ENCODE data around the gene CUBN.

Gene CUBN

DNA sequence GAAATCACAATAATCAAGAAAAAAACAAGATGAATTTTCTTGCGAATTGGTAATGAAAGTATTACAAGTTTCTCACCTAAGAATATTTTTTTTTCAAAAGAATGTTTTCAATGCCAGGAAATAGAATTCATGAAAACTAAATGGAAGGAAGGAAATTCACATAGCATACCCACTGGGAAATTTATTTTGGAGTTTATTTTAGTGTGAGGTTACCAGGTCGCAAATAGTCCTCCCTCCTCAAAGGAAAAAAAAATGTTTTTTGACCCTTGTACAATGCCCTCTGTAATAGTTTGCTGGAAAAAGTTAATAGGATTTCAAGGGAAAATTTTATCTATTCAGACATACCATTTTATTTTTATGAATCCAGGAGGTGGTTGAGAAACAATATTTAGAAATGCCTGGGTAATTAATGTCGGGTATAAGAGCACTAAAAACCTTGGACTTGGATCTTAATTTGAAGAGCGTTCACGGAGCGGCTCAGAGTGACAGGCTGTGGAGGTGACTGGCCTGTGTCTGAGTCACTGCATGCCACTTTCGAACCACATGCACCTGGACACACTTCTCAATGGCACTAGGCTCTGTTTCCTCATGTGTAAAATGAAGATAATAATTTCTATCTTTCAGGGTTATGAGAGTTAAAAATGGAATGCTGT, 28.2 kb downstream of the CUBN start:
- no peak for DNase-seq

DNA sequence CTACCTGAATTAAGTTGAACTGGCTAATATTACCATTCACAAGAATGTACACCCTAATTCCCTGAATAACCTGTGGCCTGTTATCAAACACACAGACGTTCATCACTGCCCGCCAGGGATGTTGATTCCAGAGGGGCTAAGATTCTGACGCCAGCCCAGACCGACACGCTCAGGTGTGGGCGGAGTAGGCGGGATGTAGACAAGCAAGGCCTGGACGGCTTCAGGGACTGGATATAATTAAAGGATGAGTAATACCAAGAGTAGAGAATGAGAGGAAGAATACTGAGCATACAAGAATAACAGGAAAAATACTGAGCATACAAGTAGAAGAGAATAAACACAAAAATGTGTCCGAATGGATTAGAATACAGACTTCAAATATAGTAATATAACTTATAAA, 29.0 kb downstream of the CUBN start:
- no peak for DNase-seq

DNA sequence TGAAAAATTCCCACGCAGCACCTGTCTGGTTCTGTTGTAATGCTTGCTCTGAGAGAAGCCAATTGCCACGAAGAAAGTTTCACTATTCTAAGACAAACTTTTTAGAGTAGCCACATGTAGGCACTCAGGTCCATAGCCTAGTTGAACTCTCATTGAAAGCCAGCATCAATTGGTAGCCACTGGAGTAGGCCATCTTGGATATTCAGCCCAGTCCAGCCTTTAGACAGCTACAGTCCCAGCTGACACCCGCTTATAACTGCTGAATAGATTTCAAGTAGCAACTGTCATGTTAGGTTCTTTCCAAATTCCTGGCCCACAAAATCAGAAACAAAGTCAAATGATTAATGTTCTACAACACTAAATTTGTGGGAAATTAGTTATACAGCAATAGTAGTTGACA, 31.6 kb downstream of the CUBN start:
- no peak for DNase-seq

DNA sequence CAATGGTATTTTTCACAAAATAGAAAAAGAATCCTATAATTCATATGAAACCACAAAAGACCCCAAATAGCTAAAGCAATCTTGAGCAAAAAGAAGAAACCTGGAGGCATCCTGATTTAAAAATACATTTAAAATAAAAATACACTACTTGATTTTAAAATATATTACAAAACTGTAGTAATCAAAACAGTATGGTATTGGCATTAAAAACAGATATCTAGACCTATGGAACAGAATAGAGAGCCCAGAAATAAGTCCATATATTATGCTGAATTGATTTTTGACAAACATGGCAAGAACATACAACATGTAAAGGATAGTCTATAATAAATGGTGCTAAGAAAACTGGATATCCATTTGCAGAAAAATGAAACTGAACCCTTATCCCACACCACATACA, 34.8 kb downstream of the CUBN start:
- no peak for DNase-seq

DNA sequence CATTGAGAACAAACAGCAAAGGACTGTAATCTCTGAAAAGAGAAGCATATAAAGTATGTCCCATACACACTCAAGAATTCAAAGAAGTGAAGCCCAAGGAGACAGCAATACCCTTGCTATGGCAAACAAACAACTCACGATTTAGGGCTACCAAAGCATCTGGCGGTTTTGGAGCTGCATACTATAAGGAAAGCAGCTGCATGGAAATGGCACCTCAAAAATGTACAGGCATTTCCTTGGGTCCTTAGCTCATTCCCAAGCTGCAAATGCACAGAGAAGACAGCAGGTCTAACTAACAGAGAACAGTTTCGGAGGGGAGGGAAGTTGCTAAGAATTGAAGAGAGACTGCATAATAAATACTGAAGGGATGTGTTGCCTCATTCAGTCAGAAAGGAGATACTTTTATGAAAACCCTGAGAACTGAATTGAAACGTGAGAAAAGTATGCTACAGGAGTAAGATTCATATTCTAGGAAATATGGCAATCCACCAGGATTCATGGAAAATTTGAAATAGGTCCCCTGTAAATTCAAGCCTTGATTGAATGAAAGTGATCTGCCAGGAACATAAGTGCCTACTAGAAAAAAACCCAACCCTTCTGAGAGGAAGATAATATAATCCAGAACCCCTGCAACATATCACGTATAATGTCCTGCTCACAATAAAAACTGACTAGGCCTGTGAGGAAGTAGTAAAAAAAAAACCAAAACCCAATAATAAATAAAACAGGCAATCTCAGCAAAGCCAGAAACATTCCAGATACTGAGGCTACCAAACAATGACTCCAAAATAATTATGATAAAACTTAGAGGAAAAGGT, 36.4 kb downstream of the CUBN start:
- DNase-seq: no peak

DNA sequence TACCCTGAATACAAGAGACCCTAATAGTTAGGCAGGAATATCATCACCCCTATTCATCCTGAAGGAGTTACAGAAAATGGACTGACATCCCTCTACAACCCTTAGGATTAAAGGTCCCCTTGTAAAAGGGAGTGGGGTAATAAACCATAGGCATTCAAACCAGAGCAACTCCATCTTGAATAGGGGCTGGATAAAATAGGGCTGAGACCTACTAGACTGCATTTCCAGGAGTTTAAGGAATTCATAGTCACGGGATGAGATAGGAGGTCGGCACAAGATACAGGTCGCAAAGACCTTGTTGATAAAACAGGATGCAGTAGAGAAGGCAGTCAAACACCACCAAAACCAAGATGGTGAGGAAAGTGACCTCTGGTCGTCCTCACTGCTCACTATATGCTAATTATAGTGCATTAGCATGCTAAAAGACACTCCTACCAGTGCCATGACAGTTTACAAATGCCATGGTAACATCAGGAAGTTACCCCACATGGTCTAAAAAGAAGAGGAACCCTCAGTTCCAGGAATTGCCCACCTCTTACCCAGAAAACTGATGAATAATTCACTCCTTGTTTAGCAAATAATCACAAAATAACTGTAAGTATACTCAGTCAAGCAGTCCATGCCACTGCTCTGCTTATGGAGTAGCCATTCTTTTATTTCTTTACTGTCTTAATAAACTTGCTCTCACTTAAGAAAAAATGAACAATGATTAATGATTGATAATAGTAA, 37.2 kb downstream of the CUBN start:
- no peak for DNase-seq

DNA sequence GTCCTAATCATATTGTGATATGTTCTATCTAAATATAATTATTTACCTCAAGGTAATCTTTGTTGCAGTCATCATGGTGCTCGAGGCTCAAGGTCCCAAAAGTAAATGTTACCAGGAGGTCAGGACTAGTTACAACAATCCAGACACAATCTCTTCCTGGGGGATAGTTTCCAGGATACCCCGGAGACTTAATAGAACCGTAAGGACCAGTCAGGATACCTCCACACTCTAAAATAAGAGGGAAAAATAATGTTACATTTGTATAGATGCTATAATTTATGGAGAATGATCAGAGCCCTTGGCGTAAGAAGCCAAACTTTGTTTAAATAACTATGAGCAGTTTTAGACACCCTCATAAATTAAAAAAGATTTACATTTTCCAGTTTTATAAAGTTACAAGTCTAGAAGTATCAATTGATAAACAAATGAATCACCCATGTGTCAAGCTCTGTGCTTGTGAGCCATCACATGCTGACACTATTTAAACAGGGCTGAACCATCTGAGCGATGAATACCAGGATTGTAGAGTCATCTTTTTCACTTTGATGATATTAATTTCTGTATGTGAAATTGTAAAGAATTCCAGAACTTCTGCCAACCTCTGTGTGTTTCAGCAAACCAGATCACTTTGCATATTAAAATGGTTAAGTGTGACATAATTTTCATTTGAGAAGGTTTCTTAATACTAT, 41.3 kb downstream of the CUBN start:
- no peak for DNase-seq

DNA sequence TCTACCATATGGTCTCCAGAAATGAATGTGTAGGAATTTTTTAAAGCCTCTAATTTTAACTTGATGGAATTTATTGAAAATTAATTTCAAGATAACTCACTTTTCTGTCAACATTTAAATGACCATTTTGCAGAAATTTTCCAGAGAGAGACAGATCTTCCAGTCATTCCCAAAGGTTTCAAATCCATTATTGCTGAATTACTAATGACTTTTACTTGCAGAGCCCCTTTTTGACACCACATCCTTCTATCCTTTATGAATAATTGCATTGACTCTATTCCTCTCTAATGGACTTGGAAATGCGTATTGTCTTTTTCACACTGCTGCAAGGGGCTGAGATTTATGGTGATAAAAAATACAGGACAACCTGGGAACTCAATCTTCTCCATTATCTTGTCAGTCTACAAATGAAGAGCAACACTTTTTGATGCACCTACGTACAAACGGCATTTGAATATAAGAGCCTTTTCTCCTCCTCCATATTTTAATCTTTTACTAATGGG, 42.7 kb downstream of the CUBN start:
- no peak for DNase-seq

DNA sequence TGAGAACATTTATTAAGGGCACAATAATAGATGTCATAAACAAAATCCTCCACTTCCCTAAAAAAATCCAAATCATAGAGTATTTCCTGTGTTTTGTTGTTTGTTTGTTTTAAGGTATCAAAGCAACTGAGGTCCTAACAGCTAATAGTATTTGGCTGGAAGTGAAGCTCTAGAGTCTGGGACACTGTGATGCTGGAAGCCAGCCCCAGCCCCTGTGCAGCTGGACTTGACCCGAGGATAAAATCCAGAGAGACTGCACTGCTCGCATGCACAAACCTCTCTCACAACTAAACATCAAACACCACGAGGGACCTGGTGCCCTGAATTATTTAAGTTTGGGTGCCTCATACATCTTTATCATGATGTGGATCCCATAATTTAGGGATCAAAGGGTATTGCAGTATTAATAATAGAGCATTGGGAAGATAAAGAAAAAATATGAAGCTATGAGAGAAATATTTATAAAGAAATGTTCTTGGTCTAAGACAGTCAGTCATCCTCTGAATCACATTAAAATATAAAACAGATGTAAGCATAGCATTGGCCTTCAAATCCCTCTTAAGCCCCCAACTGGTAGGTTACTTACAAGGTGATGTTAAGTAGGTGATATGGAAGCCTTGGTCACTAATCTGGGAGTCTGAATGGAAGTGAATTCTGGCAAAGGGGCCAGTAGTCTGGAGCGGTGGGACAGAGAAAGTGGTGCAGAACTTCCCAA, 44.4 kb downstream of the CUBN start:
- no peak for DNase-seq

DNA sequence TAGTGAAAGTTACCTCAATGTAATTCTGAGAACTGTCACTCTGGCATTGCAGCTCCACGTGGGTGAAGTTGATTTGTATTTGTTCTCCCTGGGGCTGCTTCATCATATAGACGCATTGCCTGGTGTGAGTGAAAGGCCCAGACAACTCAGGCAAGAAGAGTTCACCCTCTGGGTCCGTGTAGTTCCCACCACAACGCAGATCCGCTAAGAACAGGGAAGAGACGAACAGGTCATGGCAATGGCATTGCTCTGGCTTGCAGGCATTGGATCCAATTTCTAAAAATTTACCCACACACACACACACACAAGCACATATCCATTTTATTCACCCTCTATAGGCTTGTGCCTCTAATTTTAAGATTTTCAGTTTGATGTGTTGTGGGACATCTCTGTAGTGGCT, 45.4 kb downstream of the CUBN start:
- DNase-seq: no peak

DNA sequence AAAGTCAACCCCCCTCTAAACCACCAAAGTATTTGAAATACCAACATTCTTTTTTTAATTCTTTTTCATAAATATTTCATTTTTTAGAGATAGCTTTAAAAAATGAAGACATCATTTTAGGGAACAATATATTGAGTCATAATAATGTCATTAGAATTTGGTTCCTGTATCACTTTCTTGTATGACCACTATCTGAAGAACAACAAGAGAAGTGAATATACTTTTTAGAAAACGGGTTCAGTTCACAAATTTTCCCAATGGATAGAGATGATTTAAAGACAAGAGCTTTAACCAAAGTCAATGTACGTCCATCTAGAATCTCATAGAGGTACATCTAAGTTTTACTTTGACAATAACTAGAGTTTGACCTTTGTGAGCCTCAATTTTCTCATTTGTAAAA, 48.2 kb downstream of the CUBN start:
- DNase-seq: no peak

DNA sequence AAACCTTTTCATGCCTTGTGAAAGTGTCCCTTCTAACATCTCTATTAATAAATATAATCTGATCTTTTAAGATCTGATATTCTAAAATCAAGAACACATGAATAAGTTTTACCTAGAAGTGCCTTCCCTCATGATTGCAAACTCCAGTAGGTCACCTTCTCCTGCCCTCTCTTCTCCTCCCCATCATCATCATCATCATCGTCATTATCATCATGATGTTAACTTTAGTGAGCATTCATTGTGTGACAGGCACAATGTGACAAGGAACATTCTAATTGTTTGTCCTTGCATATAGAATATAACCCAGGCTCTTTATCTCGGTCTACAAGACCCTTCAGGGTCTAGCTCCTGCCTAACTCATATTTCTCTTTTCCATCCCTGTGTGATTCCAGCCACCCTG, 51.7 kb downstream of the CUBN start:
- no peak for DNase-seq

DNA sequence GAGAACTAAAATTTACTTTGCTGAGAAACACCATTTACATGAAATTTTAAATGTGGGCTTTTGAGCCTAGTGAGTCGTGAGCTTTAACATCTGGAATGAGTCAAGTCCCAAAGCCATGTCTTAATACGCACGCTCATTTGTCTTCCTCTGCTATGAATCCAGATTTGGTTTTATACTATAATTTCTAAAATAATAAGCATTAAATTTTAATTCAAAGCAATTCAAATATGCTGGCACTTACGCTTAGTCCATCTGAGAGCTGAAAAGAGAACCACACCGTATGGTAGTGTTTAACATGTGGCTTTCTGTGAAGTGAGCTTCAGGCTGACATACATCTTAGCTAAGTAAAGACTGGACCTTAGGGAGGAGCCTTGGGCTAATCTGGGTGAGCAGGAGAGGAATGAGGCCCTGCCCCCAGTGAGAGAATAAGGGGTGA, 52.2 kb downstream of the CUBN start:
- DNase-seq: no peak

DNA sequence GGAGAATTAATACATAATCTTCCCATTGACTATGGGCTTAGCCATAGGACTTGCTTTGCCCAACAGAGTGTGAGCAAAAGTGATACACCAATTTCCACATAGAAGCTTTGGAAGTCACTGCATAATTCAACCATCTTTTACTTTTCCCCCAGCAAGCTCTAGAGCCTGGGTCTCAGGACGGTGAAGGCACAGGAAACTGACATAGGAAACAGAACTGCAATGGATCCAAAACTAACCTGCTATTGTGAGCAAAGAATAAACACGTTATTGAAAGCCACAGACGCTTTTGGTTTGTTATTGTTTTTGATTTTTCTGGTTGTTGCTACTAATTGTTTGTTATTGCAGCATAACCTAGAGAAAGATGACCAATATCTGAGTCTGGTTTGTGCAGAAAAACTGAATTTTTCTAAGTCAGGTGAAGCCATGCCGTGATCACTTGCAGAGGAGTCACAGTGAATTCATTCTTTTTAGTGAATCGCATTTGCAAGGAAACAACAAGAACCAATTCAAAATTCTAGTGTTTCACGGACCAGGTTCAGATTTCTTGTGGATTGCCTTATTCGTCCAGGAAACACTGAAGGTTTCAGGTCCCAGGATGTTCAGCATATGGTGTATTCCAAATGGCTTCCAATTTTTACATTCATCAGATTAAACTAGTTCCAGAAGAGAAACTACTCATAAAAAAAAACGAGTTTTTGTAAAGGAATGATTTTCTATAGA, 52.8 kb downstream of the CUBN start:
- no peak for DNase-seq

DNA sequence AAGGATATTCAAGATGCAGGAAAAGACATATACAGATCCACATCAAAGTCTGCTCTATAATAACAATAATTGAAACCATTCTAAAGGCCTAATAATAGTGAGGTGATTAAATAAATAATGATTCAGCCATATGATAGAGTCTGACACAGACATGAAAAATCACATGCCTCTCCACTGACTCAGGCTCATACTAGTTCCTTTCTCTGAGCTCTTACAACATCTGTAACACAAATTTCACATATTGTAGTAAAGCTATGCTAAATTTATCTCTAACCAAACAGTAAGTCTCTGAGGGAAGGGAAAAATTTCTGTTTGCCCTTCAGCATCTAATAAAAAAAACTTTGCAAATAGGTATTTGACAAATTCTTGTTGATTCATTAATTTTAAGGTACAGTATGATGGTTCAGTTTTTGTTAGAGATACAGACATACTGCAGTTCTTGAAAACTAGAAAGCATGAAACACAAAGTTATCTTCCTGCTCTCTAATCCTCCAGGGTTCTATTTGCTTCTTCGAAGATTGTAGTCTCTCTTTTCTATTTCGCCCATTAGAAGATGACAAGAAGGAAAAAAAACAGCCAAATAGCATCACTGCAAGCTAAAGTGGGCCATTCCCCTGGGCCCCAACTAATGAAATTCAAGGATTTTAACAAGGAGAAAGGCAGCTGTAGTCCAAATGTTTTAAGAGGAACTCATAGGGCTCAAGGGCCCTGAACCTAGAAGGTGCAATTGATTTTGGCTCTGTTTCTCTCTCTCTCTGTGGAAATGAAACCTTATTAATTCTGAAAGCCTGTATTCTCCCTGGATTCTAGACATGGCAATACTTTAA, 53.9 kb downstream of the CUBN start:
- no peak for DNase-seq

DNA sequence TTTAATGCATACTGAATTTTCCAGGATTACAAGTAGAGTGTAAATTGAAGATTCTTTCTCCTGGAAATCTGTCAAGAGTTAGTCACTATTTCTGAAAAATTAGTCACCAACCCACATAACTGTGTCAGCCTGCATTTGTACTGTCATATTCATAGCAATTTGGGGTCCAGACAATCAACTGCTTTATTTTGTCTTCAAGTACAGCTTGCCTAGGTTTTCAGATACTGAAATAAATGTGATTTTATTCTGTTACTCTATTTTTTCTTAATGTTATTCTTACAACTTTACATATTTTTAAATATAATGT, 55.1 kb downstream of the CUBN start:
- no peak for DNase-seq

DNA sequence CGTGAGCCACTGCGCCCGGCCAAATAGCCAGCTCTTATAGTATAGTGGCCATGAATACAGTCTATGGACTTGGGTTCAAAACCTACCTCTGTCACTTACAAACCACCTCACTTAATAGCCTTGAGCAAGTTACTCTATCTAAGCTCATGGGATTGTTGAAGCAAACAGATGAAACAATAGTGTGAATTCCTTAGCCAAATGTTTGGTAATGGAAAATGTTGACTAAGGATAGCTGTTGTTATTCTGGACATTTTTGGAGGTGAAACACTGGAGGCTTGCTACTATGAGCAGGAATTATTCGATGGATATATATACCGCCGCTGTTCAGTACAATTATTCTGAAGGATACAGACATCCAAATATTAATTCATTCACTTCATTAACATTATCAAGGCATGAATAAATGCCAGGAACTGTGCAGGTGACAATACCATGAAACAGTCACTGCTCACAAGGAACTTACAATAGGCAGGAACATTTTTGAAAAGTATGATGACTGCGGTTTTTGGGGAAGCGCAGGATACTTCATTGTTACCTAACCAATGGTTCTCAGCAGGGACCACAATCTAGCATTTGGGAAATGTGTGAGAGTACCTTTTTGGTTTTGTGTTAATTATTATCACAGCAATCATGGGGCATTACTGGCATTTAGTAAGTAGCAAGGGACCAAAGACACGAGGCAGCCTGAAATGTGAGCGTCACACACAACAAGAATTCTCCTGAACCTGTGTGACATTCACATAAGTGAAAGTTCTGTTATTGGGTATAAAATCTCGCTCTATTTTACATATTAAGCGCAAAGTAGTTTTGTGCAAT, 55.7 kb downstream of the CUBN start:
- DNase-seq: no peak

DNA sequence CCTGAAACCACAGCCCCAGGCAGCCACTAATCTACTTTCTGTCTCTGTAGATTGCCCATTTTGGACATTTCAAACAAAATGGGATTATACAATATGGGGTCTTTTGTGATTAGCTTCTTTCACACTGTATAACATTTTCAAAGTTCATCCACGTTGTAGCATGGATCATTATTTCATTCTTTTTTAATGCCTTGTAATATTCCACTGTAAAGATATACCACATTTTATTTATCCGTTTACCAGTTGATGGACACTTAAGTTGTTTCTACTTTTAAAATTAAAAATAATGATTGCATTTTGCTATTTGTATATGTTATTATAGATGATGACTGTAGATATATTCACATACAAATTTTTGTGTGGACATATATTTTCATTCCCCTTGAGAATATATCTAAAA, 60.7 kb downstream of the CUBN start:
- DNase-seq: no peak

DNA sequence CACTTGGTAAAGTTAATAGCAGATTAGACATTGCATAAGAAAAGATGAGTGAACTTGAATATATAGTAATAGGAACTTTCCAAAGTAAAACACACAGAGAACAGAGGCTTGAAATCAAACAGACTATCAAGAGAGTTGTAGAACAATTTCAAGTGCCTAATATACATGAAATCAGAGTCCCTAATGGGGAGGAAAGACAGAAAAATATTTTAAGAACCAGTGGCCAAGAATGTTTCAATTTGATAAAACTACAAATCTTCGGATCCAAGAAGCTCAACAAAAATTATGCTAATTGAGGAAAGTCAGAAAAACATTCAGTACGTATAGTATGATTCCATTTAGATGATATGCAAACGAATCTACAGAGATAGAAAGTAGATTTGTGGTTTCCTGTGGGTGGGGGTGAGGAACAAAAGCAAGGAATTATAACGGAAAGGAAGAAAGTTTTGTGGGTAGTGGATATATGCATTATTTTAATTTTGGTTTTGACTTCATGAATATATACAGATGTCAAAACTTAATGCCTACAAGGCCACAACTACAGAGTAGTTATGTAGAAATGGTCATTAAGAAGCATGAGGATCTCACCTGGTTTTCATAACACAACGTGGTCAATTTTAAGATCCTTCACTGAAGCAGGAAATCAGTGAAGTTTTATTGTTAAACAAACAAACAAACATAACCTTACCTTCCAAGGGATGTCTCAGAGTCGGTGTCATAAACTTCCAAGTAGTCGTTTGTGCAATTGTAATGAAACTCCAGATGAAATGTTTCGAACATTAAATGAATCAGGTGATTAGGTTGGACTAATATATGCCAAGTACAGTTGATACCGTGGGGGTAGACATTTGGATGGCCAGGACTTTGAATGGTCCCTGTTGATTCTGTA, 62.0 kb downstream of the CUBN start:
- no peak for DNase-seq

Data from NCI-H1105 (cell line).